ENCODE results near the gene IRAK2.

IRAK2 gene

GRCh38 chr3:10259798-10260197 is 95.1 kb downstream of the IRAK2 start:
- peaks cover 36% of the 10 kb centered on the region for H3K79me2 ChIP-seq (ENCODE audit: insufficient read depth, low read length)

GRCh38 chr3:10260211-10260701 is 95.5 kb downstream of the IRAK2 start:
- Histone ChIP-seq H3K79me2 (ENCODE audit: insufficient read depth, low read length) (peaks cover 35% of the 10 kb centered on the region), H4K20me1 (ENCODE audit: insufficient read depth, low read length) (no peaks in the 10 kb centered on the region)

More at GRCh38 chr3:10259798-10260197, 95.1 kb downstream of the IRAK2 start:
- no peak overlapping the region for H3K9ac ChIP-seq (ENCODE audit: low read length)
- no peaks in the 10 kb centered on the region for H4K20me1 ChIP-seq (ENCODE audit: insufficient read depth, low read length)
- H3F3A ChIP-seq (ENCODE audit: insufficient read depth, low read length): no peaks in the 10 kb centered on the region
- no peak overlapping the region for H3K27ac ChIP-seq (ENCODE audit: low read depth, low read length, poor library complexity, severe bottlenecking)
- no peaks in the 10 kb centered on the region for H3K9me2 ChIP-seq (ENCODE audit: low read depth, low read length)
- TF ChIP-seq EZH2 (IDR thresholded peaks at IDR 0.05; ENCODE audit: borderline replicate concordance, low read length) (no peak), CTCF (IDR thresholded peaks at IDR 0.05; ENCODE audit: low read length) (no peak)
- H2AFZ ChIP-seq (ENCODE audit: low read length): no peak overlapping the region
- H3K9me3 ChIP-seq (ENCODE audit: low read length): no peaks in the 10 kb centered on the region
- no peaks in the 10 kb centered on the region for H3K27me3 ChIP-seq (ENCODE audit: insufficient read depth, low read length)
- H3K4me1 ChIP-seq (ENCODE audit: insufficient read depth, low read length, severe bottlenecking): peaks cover 14% of the 10 kb centered on the region
- no peak overlapping the region for H3K4me2 ChIP-seq (ENCODE audit: low read length)
- H3K4me3 ChIP-seq (ENCODE audit: low read depth, low read length, poor library complexity, severe bottlenecking): no peak overlapping the region
- peaks cover 80% of the 10 kb centered on the region for H3K36me3 ChIP-seq (ENCODE audit: insufficient read depth, low read length)

GRCh38 chr3:10262027-10262426 is 97.3 kb downstream of the IRAK2 start:
- Histone ChIP-seq H3K79me2 (ENCODE audit: insufficient read depth, low read length) (peaks cover 40% of the 10 kb centered on the region), H3K27me3 (ENCODE audit: insufficient read depth, low read length) (no peaks in the 10 kb centered on the region), H3K9me2 (ENCODE audit: low read depth, low read length) (no peaks in the 10 kb centered on the region), H3K4me2 (ENCODE audit: low read length) (no peak overlapping the region), H3K36me3 (ENCODE audit: insufficient read depth, low read length) (peaks cover 79% of the 10 kb centered on the region), H3F3A (ENCODE audit: insufficient read depth, low read length) (no peaks in the 10 kb centered on the region), H3K4me1 (ENCODE audit: insufficient read depth, low read length, severe bottlenecking) (peaks cover 14% of the 10 kb centered on the region), H3K27ac (ENCODE audit: low read depth, low read length, poor library complexity, severe bottlenecking) (no peak overlapping the region), H3K9me3 (ENCODE audit: low read length) (no peaks in the 10 kb centered on the region), H2AFZ (ENCODE audit: low read length) (no peak overlapping the region), H4K20me1 (ENCODE audit: insufficient read depth, low read length) (no peaks in the 10 kb centered on the region), H3K9ac (ENCODE audit: low read length) (no peak overlapping the region), H3K4me3 (ENCODE audit: low read depth, low read length, poor library complexity, severe bottlenecking) (no peak overlapping the region)
- no peak for TF ChIP-seq EZH2 (IDR thresholded peaks at IDR 0.05; ENCODE audit: borderline replicate concordance, low read length)

More at GRCh38 chr3:10260211-10260701, 95.5 kb downstream of the IRAK2 start:
- no peak overlapping the region for H3K27ac ChIP-seq (ENCODE audit: low read depth, low read length, poor library complexity, severe bottlenecking)
- H3K4me2 ChIP-seq (ENCODE audit: low read length): no peak overlapping the region
- H3K36me3 ChIP-seq (ENCODE audit: insufficient read depth, low read length): peaks cover 78% of the 10 kb centered on the region
- no peak overlapping the region for H3K4me3 ChIP-seq (ENCODE audit: low read depth, low read length, poor library complexity, severe bottlenecking)
- TF ChIP-seq EZH2 (IDR thresholded peaks at IDR 0.05; ENCODE audit: borderline replicate concordance, low read length) (no peak), CTCF (IDR thresholded peaks at IDR 0.05; ENCODE audit: low read length) (no peak)
- no peaks in the 10 kb centered on the region for H3K9me3 ChIP-seq (ENCODE audit: low read length)
- H3K4me1 ChIP-seq (ENCODE audit: insufficient read depth, low read length, severe bottlenecking): peaks cover 14% of the 10 kb centered on the region
- no peaks in the 10 kb centered on the region for H3K9me2 ChIP-seq (ENCODE audit: low read depth, low read length)
- H3F3A ChIP-seq (ENCODE audit: insufficient read depth, low read length): no peaks in the 10 kb centered on the region
- H3K27me3 ChIP-seq (ENCODE audit: insufficient read depth, low read length): no peaks in the 10 kb centered on the region
- H3K9ac ChIP-seq (ENCODE audit: low read length): no peak overlapping the region
- H2AFZ ChIP-seq (ENCODE audit: low read length): no peak overlapping the region

Measured in OCI-LY1 (cell line).